ENCODE data around the gene CCDC93. TPM values are rescaled to one million over a fixed set of nuclear protein-coding genes. Genes with fewer than 3 reads are reported as not detected.

Gene CCDC93
- total RNA-seq, 1 experiment from 2014 or later: 34.7 TPM

DNA sequence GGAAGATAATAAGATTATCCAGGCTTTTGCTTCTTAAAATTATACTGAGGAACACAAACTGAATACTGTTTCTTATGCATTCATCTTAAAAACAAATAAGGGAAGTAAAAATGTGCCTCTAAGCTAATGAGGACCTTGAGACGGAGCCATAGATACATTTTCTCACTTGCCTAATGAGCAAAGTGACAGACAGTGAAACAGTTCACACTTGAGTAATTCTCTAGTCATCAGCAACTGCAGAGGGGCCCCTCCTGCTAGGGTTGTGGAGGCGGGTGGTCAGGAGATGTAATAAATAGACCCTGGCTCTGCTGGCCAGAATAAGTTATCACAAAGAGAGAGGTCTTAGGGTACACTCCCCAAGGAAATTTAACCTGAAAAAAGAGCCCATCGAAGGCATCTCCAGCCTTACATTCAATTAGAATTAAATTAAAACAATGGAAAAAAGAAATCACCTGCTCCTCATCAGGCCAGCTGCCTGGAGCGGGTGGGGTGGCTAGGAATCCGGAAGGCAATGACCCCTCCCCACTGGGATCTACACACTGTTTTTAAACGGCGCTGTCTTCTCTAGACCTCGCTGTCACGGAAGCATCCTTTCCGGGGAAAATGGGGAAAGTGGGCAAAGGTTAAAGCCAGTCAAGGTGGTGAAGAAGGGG, 41.8 kb upstream of the CCDC93 start:
- intact Hi-C loops (cut with micrococcal nuclease; ENCODE audit: unreplicated experiment): no loop called here
- Histone ChIP-seq H3K36me3 (ENCODE audit: control insufficient read depth, insufficient read depth, low read length) (no peaks in the 10 kb centered on the region), H3K27me3 (replicated peaks; ENCODE audit: control insufficient read depth, insufficient read depth, low read length) (no peaks in the 10 kb centered on the region; the same call in 1 of the 2 replicates), H3K9me3 (no peaks in the 10 kb centered on the region), H3K4me1 (no peaks in the 10 kb centered on the region), H3K4me3 (ENCODE audit: low read depth, low read length) (no peak overlapping the region)
- no peak for TF ChIP-seq CTCF (IDR thresholded peaks at IDR 0.05; ENCODE audit: insufficient read depth in 1 of 2, low read depth in 1 of 2, low read length in 1 of 2, severe bottlenecking in 1 of 2, unreplicated experiment in 1 of 2)
- no peaks in the 10 kb centered on the region for H3K4me1 Mint-ChIP-seq (ENCODE audit: low read depth, unreplicated experiment)
- peaks cover 6% of the 10 kb centered on the region for H3K27me3 Mint-ChIP-seq (ENCODE audit: insufficient read depth, unreplicated experiment)
- BruUV-seq (replicated peaks): no TSS peak
- H3K27ac Mint-ChIP-seq (ENCODE audit: unreplicated experiment): no peak overlapping the region
- DNase-seq: no peak
- H3K36me3 Mint-ChIP-seq (ENCODE audit: insufficient read depth, unreplicated experiment): no peaks in the 10 kb centered on the region
- H3K4me3 Mint-ChIP-seq (ENCODE audit: unreplicated experiment): no peak overlapping the region
- ChIA-PET POLR2A (no interaction called here), CTCF (no interaction called here)
- H3K9me3 Mint-ChIP-seq (ENCODE audit: unreplicated experiment): no peaks in the 10 kb centered on the region

GRCh38 chr2:118054213-118055008, 40.5 kb upstream of the CCDC93 start:
- no peaks in the 10 kb centered on the region for H3K36me3 ChIP-seq (ENCODE audit: control insufficient read depth, insufficient read depth, low read length)
- POLR2A ChIA-PET: no interaction called here
- no peaks in the 10 kb centered on the region; the same call in 1 of the 2 replicates for H3K27me3 ChIP-seq (replicated peaks; ENCODE audit: control insufficient read depth, insufficient read depth, low read length)
- CTCF ChIA-PET: no interaction called here
- no TSS peak for BruUV-seq (replicated peaks)
- intact Hi-C loops (cut with micrococcal nuclease; ENCODE audit: unreplicated experiment): no loop called here
- no peaks in the 10 kb centered on the region for H3K4me1 Mint-ChIP-seq (ENCODE audit: low read depth, unreplicated experiment)
- H3K36me3 Mint-ChIP-seq (ENCODE audit: insufficient read depth, unreplicated experiment): no peaks in the 10 kb centered on the region
- H3K4me3 Mint-ChIP-seq (ENCODE audit: unreplicated experiment): no peak overlapping the region
- no peak overlapping the region for H3K27ac Mint-ChIP-seq (ENCODE audit: unreplicated experiment)
- H3K4me1 ChIP-seq: no peaks in the 10 kb centered on the region
- H3K9me3 ChIP-seq: no peaks in the 10 kb centered on the region
- H3K4me3 ChIP-seq (ENCODE audit: low read depth, low read length): no peak overlapping the region
- no peak for DNase-seq
- H3K27me3 Mint-ChIP-seq (ENCODE audit: insufficient read depth, unreplicated experiment): peaks cover 6% of the 10 kb centered on the region
- TF ChIP-seq CTCF (IDR thresholded peaks at IDR 0.05; ENCODE audit: insufficient read depth in 1 of 2, low read depth in 1 of 2, low read length in 1 of 2, severe bottlenecking in 1 of 2, unreplicated experiment in 1 of 2): no peak
- H3K9me3 Mint-ChIP-seq (ENCODE audit: unreplicated experiment): no peaks in the 10 kb centered on the region

DNA sequence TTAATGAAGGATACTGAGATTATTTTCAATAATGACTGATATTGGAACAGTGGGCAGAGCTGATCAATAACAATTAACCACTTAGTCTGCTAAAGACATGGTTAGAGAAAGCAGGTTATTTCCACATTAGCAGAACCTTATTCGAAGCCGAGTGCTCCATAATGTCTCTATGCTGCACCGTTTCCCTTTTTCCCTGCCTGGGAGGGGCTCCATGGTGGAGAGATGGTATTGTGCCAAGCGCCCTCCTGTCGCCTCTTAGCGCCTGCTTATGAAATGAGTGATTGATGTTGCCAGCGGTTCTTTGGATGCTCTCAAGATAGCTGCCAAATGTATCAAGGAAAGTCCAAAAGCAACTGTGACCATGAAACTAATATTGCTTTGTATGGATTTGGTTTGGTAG, 39.8 kb upstream of the CCDC93 start:
- Mint-ChIP-seq H3K27me3 (ENCODE audit: insufficient read depth, unreplicated experiment) (peaks cover 6% of the 10 kb centered on the region), H3K27ac (ENCODE audit: unreplicated experiment) (no peak overlapping the region), H3K9me3 (ENCODE audit: unreplicated experiment) (no peaks in the 10 kb centered on the region), H3K4me3 (ENCODE audit: unreplicated experiment) (no peak overlapping the region), H3K4me1 (ENCODE audit: low read depth, unreplicated experiment) (no peaks in the 10 kb centered on the region), H3K36me3 (ENCODE audit: insufficient read depth, unreplicated experiment) (no peaks in the 10 kb centered on the region)
- ChIA-PET CTCF (no interaction called here), POLR2A (no interaction called here)
- intact Hi-C loops (cut with micrococcal nuclease; ENCODE audit: unreplicated experiment): no loop called here
- Histone ChIP-seq H3K4me3 (ENCODE audit: low read depth, low read length) (no peak overlapping the region), H3K4me1 (no peaks in the 10 kb centered on the region), H3K36me3 (ENCODE audit: control insufficient read depth, insufficient read depth, low read length) (no peaks in the 10 kb centered on the region), H3K9me3 (no peaks in the 10 kb centered on the region), H3K27me3 (replicated peaks; ENCODE audit: control insufficient read depth, insufficient read depth, low read length) (no peaks in the 10 kb centered on the region; the same call in 1 of the 2 replicates)
- DNase-seq: no peak
- BruUV-seq (replicated peaks): no TSS peak
- TF ChIP-seq CTCF (IDR thresholded peaks at IDR 0.05; ENCODE audit: insufficient read depth in 1 of 2, low read depth in 1 of 2, low read length in 1 of 2, severe bottlenecking in 1 of 2, unreplicated experiment in 1 of 2): no peak
